Epidermal melanocyte (primary cell): ENCODE data around the gene PPP1R3D.

Experiments
- DNase-seq: peaks from one replicate; pipeline ENCODE4 v3.0.0; 2011; ENCODE audit warnings: low spot score; ENCODE audit not compliant: insufficient read length

The PPP1R3D gene

DNA sequence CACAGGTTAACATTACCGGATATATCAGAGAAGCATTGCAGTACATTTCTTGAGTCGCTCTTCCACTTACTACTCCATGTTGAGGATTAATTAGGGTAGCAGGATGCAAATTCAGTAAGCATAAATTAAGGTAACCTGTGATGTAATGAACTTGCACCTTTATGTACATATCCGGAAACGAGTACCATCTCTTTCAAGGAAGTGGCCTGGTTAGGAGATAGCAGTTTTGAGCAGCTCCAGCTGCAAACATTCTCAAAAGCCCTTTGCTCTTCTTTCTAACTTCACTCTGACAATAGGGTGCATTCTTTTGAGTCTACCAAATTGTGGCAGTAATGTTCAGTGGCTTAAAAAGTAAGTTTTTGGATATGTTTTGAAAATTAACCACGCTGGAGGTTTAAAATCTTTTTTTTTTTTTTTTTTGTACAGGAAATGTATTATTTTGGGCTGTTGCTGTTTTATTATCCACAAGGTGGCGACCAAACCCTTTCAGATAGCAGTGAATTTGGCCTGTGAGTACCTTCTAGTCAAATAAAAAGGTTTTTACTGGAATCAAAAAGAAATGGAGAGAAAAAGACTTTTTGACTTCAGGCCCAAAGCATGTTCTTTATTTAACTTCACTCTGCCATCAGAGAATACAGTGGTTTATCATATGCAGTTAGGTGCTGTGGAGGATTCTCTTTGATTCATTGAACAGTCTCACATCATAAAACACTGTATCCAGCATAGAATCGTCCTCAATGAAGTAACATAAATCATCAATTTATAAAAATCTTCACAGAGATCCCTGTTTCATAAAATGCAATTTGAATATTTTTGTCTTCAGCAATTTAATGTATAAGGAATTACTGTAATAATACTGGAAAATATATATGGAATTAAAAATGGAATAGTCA is 9.0 kb upstream of the PPP1R3D start:
- no peak for DNase-seq

DNA sequence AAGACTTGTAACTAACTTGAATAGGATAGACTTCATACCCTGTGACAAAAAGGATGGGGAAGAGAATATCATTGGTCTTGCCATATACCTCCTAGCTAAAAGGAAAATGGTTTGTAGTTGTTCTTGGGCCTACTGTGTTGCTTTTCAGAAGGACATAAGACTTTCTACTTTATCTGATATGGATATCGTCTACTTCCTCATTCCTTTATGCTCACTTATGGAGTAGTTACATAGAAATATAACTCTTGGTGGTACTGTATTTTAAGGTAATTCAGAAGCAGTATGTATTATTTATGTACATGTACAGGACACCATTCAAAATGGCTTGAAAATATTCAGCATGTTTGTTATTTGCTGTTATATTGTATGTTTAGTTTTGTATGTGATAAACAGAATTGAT is 8.1 kb upstream of the PPP1R3D start:
- no peak for DNase-seq

DNA sequence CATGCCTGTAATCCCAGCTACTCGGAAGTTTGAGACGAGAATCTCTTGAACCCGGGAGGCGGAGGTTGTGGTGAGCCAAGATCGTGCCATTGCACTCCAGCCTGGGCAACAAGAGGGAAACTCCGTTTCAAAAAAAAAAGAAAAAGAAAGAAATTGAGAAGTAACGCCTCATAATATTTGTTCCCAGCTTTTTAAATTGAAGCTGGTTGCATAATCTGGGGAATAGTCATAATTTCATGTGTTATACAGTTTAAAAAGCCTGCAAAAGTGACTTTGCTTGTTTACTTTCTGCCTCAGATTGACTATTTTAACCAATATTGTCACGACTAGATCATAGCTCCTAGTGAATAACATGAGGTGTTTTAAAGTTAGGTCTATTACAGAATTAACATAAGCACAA is 7.3 kb upstream of the PPP1R3D start:
- no peak for DNase-seq

DNA sequence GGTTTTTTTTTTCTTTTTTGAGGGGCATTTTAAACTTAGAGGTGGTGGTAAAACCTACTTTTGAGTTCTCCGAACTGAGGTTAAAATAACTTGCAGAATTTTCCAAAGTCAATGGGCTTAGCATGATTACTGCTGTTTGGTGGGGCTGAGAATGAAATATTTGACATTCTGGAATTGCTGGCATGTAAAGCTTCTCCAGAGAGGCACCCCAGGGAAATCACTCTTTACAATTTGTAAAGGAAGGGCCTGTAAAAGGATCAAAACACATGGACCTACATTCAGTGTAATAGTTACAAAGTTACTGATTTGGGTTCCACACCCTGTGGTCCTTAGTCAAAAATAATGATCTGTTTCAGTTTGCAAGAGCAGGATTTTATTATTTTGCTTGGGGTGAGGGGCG is 5.6 kb upstream of the PPP1R3D start:
- DNase-seq = no peak

DNA sequence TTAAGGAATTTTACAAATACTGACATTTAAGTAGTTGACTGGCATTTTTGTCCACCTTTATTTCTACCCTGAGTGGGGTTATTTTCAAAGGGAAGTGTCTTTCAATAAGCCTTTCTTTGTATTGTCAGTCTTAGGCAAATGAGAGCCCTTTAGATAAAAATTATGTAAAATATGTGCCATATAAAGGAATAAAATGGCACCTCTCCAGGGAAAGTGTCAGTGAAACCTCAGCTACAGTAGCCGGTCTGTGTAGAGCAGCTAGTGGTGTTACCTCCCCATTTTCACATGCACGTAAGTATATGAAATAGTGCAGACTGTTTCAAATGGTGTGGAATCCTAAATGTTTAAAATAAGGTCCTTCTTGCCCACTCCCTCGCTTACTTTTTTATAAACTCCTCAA is 5.1 kb upstream of the PPP1R3D start:
- no peak for DNase-seq

DNA sequence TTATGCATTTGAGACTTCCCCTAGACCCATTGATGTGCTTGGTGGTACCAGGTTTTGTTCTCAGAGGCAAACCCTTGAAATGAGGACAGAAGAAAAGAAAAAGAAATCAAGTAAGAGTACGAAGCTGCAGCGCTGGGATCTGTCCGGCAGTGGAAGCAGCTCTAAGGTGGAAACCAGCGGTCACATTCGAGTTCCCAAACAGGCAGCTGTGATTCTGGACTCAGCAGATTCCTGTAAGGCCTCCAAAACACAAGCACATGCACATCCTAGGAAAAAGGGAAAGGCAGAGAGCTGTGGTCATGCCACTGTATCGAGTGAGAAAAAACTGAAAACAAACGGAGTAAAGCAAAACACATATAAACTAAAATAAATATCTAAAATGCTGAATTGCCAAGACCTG is 4.6 kb upstream of the PPP1R3D start:
- DNase-seq = no peak

DNA sequence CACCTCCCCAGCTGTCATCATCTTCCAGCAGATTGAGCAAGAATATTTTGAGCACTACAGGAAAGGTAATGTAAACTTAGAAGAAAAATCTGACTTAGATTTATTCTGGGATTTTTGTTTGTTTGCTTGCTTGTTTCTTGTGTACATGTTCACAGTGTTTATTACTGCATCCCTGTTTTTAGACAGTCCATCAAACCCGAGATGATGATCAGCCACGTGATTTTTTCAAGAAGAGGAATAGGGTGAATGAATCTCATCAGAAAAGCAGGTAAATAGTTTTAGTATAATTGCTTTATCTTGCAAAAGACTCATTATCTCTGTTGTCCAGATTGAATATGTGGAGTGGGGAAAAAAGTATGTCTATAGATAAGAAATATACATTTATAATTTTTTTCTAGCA is 2.1 kb upstream of the PPP1R3D start:
- DNase-seq = no peak

DNA sequence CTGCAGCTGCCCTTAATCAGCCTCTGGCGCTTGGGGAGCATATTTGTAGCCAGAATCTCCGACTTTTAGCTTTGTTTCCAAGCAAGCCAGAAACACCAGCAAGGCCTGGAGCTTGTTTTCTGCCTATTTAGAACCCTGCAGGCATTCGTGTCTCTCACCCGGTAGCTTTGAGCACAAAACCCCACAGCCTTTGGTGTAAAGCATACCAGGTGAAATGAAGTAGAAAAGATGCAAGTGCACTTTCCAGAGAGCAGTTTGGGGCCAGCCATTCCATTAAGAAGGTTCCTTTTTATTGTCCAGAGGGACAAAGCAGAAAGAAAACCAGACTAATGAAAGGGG is 820 bp upstream of the PPP1R3D start:
- DNase-seq = no peak

DNA sequence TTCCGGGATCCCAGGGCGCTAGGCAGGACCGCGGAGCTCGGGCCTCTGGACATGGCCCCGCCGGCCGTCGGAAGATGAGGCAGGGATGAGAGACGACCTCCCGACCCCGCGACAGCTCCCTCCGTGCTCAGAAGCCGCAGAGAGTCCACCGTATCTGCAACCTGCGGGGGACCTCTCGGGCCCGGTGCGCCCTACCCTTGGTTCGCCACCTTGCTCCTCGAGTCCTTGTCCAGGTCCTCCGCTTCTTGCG is 301 bp downstream of the PPP1R3D start:
- no peak for DNase-seq

DNA sequence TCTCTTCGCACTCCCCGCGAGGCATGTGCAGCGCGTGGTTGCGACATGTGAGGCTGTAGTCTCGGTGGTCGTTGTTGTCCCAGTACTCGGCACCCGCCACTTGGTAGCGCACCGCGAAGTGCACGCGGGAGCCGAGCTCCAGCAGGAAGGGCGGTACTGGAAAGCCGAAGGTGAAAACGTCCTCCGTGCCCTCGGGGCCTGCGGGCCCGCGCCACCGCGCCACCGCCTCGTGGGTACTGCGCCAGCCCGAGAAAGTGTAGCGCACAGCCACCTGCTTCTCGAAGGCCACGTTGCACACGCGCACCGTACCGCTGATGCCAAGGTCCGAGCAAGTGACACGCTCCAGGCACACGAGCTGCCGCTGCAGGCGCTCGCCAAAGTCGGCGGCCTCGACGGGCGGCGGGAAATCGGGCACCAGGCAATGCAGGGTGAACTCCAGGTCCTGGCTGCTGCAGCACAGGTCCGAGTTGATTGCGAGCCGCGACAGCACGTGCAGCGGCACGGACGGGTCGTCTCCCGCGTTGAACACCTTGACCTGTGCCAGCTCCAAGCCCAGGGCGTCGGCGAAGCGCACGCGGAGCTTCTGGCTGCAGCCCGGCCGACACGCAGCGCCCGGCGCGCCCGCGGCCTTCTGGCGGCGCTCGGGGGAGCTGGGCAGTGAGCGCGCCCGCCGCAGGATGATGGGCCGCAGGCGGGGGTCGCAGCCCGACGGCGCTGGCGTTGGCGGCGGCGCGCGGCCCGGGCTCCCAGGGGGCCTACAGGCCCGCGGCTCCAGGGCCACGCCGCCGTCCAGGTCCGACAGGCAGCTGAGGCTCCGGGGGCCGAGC is 840 bp downstream of the PPP1R3D start:
- DNase-seq = no peak

DNA sequence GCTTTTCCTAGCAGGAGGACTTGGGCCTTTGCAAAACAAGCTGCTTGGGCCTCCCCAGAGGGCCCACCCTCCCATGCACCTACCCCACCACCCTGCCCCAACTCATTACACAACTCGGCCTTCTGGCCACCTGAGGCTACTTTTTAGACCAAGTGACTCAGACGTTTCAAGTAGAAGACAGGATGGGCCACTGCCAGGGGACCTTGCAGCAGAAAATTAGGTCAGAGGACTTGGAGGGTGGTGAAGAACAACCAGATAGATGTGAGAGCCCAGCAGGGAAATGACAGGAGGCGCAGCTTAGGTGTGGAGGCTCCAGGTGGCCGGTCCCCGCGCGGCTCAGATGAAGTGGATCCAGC is 1.4 kb downstream of the PPP1R3D start:
- DNase-seq = no peak

DNA sequence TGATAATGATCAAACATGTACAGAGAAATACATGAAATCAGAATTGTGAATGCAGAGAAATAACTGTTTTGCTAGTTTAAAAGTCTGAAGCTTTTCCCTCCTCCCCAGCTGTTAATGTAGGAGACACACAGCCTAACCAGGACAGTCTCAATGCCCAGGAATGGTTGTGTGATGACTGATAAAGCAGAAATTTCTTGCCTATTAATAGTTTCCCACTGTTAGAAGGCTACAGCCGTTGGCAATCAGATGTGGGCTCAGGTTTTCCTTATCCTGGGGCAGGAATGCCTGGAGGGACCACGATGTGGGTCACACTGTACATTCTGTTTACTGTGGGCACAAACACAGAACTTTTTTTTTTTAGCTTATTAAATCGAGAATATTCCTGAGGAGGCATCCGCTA is 1.9 kb downstream of the PPP1R3D start:
- peak; percentile 27 for DNase-seq

DNA sequence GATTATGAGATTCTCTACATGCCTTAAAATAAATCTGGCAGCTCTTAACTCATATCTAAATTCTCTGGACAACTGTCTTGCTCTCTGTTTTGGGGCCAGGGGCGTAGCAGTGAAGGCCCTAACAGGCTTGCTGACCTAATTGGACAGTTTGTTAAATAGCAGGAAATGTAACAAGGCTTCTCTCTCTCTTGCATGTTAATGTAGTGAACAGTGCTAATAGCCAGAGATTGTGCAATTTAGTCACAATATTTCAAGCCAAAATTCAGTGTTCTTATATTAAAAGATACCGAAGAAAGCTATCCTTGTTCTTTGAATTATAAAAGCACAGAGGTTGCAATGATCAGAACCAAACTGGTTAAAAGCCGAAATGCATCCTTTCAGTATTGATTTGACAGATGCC is 3.0 kb downstream of the PPP1R3D start:
- DNase-seq = no peak

DNA sequence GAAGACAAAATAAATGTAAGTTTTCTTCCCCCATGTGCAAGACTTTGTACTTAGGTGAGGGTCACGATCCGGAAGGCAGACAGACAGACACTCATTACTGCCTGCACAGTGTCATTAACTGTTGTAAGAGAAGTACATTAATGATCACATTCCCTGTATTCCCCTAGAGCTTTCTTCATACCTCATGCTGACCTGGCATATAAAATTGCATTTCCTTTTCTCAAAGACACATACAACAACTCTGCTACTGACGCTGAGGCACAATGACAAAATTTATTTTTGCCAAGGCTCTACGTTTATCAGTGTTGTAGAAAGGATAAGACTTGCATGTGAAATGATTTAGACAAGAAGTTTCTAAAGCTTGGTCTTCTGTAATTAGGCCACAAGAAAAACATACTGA is 3.7 kb downstream of the PPP1R3D start:
- no peak for DNase-seq

DNA sequence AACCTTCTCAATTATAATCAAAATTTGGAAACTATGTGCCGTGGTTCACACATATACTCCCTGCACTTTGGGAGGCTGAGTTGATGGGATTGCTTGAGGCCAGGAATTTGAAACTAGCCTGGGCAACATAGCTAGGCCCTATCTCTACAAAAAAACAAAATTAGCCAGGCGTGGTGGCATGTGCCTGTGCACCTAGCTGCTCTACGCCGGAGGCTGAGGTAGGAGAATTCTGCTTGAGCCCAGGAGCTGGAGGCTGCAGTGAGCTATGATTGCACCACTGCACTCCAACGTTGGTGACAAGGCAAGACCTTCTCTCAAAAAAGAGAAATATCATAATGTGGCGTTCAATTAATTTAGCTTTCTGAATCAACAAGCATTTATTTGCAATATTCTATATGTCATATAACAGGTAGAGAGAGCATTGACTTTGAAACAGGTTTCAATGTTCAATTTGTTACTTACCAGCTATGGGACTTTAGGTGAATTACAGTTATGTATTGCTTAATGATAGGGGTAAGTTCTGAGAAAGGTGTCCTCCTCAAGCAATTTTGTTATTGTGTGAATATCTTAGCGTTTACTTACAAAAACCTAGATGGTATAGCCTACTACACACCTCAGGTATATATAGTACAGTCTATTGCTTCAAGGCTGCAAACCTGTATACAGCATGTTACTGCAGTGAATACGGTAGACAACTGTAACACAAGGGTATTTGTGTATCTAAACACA is 4.5 kb downstream of the PPP1R3D start:
- no peak for DNase-seq

DNA sequence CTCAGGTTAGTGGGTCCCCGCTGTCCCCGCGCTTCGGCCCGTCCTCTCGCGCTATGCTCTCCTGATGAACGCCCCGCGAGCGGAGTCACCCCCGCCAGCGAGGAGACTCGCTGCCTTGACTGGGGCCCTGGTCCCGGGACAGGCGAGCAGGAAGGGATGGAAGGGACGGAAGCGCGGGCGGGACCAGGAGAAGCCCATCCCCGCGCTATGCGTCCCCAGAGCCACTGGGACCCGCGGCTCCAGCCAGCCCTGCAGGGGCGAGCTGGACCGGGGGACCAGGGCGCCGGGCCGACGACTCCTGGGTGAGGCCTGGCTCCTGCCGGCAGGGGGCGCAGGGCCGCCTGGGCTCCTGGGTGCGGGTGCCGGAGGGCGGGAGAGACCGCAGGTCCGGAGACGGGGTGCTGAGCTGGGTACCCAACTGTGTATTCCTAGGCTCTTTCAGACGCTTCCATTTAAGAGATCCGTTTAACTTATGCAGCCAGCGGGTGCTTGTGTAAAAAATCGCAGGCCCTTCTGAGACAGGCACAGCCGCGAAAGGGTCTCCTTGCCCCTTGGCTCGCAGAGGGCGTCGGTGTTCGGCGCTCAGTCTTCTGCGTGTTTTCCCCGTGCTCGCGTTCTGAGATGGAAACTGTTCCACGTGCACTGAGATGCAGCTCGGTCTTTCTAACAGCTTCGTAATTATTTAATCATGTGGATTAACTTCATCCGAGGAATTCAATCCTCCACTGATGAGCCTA is 6.1 kb downstream of the PPP1R3D start:
- DNase-seq = peak; percentile 82

DNA sequence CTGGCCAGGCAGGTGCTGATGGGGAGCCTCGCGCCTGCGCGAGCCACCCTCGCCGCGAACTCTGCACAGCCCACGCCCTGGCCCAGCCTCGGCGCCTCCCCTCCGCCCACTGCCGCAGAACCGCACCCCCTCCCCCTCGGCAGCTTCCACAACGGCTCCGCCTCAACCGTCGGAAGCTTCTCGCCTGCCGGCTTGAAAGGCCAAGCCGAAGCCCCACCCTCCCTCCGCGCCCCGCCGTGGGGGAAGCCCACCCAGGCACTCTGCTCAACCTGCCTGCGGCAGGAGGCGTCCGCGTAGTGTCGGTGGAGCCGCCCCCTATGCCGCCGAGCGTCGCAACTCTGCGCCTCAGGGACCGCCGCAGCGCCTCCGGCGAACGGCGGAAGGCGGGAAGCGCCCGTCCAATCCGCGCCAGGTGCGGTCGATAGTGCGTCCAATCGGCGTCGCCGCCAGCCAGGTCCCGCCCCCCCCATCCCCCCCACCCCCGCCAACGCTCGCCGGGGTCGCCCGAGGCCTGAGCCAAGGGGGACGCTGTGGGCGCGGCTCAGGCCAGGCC is 6.7 kb downstream of the PPP1R3D start, which contains the start of gene SYCP2:
TSS of gene SYCP2 (minus strand) at position 342 of the 553 bp plus-strand sequence. CDS start 11,224 bp downstream, outside the sequence.
- DNase-seq = peak; percentile 46

DNA sequence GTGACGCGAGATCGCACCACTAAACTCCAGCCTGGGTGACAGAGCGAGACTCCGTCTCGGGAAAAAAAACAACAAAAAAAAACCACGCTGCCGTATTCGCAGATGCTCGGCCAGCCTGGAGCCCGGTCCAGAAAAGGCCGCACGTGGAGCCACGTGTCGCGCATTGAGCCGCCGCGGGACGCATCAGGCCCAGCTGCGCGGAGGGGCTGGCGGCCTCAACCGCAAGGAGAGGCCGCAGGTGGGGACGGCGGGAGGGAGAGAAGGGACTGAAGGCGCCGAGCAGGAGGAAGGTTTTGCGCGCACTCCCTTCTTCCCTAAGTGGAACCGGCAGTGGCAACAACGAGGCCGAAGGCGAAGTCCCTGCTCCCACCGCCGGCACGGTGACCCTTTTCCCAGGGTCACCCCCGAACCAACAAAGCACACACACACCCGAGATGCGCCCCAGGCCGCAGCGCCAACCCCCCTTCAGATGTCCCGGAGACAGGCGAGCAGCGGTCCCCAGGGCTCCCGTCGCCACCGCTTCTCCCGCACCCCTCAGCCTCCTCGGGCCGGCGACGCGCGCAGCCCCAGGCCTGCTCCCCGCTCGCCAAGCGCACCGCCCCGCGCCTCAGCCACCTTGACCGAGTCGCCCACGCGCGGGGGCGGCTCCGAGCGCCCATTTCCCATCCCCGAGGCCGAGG is 7.3 kb downstream of the PPP1R3D start:
- DNase-seq = no peak

DNA sequence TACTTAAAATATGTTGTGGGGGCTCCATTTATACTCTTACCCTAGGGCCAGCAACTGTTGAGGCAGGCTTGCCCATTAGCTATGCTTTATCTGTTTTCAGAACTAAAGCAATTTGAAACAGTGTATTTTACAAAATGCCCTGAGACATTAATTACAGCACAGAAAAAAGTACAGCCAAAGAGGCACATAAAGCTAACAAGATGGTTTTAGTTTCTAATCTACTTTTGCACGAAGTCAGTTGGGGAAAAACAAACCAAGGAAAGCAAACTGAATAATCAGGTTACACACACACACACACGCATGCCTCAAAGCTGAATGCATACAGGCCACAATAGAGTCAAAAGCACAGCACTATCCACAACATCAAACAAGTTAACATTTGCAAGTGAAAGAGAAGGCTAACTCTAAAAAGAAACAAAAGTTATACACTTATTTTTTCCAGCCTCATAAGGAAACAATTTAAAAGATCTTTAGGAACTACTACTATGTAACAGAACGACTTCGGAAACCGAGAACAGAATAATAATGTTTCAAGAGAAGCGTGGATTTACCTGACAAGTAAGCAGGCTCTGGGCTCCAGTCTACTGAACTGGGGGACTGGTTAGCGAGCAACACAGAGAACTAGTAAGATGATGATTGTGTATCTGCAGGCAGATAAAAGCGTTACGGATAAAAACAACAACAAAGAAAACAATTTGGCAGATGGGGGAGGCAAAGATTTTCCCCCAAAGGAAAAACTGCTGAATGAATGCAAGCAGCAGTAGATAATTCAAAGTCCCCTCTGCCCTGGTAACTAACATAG is 8.4 kb downstream of the PPP1R3D start:
- no peak for DNase-seq

DNA sequence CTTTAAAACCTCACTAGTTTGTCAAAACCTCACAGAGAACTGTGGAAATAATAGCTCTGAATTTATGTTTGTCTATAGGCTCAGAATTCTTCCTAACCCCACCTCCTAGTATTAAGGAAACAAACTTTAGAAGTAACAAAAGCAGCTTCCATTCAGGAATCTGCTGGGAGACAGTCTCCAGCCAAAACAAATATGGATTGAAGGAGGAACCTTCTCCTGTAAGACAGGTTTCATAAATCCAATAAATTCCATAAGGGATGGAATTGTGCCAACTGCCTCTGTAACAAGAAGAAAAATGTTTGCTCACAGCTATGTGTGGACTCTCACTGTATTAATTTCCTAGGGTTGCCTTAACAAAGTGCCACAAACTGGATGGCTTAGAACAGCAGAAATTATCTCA is 14.2 kb downstream of the PPP1R3D start:
- no peak for DNase-seq
